DMS53 treated with DMSO at 0.1 percent for 48 hours (cell line): ENCODE results near the gene IGFL1.
"Not testable (repeated sequence)": the region's sequence is repeated elsewhere in the genome, so short reads cannot be mapped to it uniquely, and the experiment has no call there.

Source experiments
- DNase-seq: peaks from one replicate; lab custom pipeline; 2025; ENCODE audit not compliant: unreplicated experiment; lab: John Stamatoyannopoulos, UW

Gene IGFL1

DNA sequence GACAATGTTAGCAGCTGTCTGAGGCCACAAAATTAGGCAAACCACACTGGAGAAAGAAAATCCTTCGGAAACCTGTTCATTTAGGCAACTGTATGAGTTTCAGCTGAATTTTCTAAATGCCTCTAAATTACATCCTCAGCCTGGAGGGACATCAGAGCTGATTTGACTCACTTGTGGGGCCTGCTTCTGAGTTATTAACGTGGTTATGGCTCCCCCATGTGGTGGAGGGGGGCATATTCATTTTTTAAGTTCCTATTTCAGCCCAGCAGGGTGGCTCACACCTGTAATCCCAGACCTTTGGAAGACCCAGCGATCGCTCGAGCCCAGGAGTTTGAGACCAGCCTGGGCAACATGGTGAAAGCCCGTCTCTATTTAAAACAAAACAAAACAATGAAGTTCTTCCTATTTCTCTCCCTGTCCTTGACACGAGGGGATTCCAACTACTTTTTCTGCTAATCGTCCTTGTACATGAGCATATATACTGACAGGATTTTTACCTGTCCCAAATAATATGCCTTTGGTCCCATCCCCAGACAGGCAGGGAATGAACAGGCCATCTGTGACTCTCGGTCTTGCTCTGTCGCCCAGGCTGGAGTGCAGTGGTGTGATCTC lies 35.8 kb downstream of the IGFL1 start:
- peak; percentile 76 for DNase-seq

DNA sequence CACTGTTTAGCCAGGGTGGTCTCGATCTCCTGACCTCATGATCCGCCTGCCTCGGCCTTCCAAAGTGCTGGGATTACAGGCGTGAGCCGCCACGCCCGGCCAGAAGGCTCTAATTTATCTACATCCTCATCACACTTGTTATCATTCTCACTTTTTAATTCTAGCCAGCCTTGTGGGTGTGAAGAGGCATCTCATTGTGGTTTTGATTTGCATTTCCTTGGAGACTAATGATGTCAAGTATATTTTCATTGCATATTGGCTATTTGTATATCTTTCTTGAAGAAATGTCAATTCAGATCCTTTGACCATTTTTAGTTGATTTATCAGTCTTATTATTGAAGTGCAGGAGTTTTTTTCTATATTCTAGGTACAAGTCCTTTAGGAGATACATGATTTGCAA lies 39.6 kb downstream of the IGFL1 start:
- no peak for DNase-seq

DNA sequence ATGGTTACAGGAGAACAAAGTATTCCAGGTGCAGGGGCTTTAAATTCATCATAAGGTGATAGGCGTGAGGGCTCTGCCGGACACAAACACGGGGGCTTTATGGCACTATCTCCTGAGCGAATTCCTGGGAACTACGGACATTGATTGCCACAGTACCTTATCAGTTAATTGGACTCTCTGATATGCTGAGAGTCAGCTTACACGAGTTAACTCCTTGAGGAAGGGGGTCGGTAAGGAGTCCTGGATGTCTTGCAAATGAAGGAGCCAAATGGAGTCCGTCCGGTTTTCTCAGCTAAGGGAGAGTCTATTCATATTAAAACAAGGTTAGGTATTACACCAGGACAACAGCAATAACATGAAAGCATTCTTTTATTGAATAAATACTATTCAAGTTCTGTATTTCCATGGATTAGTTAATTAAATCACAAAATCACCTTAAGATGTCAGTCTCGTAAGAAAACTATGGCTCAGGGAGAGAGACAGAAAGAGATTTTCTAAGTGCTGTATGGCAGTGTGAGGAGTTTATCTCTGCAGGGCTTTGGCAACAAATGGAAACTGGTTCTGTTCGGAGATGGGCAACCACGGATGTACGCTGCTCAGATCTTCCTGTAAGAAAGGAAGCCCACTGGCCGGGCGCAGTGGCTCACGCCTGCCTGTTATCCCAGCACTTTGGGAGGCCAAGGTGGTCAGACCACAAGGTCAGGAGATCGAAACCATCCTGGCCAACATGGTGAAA lies 41.1 kb downstream of the IGFL1 start:
- DNase-seq: no peak

DNA sequence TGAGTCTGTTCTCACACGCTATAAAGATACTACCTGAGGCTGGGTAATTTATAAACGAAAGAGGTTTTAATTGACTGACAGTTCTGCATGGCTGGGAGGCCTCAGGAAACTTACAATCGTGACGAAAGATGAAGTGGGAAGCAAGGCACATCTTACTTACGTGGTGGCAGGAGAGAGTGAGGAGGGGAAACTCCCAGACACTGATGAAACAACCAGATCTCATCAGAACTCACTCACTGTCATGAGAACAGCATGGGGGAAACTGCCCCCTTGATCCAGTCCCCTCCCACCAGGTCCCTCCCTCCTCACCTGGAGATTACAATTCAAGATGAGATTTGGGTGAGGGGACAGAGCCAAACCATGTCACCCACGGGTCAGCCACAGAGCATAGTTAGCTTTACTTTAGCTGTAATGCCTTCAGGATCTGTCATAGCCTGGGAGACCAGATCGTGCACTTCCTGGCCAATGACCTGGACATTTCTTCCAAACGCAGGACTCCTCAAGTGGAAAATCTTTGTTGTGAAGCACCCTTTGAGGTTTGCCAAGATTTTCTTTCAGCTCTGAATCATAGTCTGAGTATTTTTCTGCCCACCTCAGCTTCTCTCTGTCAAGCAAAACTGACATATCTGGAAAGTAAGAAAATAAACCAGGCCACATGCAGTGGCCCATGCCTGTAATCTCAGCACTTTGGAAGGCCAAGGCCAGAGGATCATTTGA lies 42.1 kb downstream of the IGFL1 start:
- DNase-seq: no peak

DNA sequence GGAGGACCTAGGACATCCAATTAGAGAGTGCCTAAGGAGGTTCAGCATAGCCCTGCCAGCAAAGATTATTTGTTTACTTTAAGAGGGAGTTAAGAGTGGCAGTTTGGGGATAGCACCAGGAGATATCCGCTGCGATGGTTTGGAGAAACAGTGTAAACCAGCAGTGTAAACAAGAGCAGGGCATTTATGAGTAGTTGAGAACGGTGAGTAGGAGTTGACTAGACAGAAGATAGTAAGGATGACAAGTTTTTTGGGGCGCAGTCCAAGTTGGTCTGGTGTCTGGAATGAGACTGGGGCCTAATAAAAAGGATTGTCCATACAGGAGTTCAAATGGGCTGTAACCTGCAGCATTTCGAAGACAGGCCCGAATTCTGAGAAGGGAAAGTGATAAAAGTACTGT lies 44.4 kb downstream of the IGFL1 start:
- DNase-seq: not testable (repeated sequence)

DNA sequence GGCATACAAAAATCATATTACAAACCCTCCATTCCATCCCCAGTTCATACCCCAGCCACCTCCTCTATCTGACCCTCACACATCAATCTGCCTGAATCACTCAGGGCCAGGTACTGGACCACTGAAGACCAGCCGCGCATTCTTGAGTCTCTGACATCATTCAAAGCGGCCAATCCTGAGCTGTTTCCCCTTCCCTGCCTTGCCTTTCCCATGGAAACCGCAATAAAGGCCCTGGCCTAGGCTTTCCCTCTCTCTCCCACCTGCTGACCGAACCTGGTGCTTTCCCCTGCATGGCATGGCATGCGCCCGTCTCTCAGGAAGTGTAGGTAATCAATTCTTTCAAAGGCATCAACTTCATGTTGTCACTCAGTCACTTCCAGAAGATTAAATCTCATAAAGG lies 49.6 kb downstream of the IGFL1 start:
- no peak for DNase-seq
